Mesenchymal stem cell (in vitro differentiated cells and primary cell): Measurements from ENCODE around the gene CDKN2B-AS1.
A peak's percentile ranks its signal among the peaks of the same experiment; 100 is the strongest.

Source experiments
- DNase-seq: peaks from one replicate; pipeline ENCODE4 v3.0.0-alpha.2; 2013
- H2AFZ ChIP-seq: one replicate; pipeline ENCODE4 v1.6.1; 2013; ENCODE audit warnings: low read depth, mild to moderate bottlenecking, control low read depth, inconsistent platforms, low read length, moderate library complexity
- H2AK5ac ChIP-seq: 2 replicates; pipeline ENCODE4 v1.6.1; 2013; ENCODE audit warnings: low read length, moderate library complexity, mild to moderate bottlenecking, inconsistent platforms; ENCODE audit not compliant: severe bottlenecking
- H2BK120ac ChIP-seq: one replicate; pipeline ENCODE4 v1.6.1; 2013; ENCODE audit warnings: low read depth, mild to moderate bottlenecking, inconsistent platforms, low read length, moderate library complexity
- H2BK12ac ChIP-seq, 2 experiments: one replicate each; pipeline ENCODE4 v1.6.1; 2013; ENCODE audit warnings: inconsistent platforms in 2 of 2, low read length in 2 of 2, mild to moderate bottlenecking in 2 of 2, moderate library complexity in 2 of 2, control low read depth in 1 of 2
- H2BK15ac ChIP-seq: one replicate; pipeline ENCODE4 v1.6.1; 2013; ENCODE audit warnings: mild to moderate bottlenecking, low read depth, inconsistent platforms; ENCODE audit not compliant: poor library complexity, severe bottlenecking
- H2BK5ac ChIP-seq: 2 replicates; pipeline ENCODE4 v1.6.1; 2013; ENCODE audit warnings: low read depth, mild to moderate bottlenecking, low read length, control low read depth, inconsistent platforms; ENCODE audit not compliant: poor library complexity, severe bottlenecking
- H3K14ac ChIP-seq, 2 experiments: one replicate each; pipeline ENCODE4 v1.6.1; 2013; ENCODE audit warnings: inconsistent platforms in 2 of 2, low read length in 2 of 2, control low read depth in 1 of 2, mild to moderate bottlenecking in 1 of 2, moderate library complexity in 1 of 2
- H3K18ac ChIP-seq, 2 experiments: one replicate each; pipeline ENCODE4 v1.6.1; 2013; ENCODE audit warnings: inconsistent platforms in 2 of 2, low read length in 2 of 2, control low read depth in 1 of 2, low read depth in 1 of 2, mild to moderate bottlenecking in 1 of 2
- H3K23ac ChIP-seq, 2 experiments: one replicate each; pipeline ENCODE4 v1.6.1; 2013; ENCODE audit warnings: inconsistent platforms in 2 of 2, low read length in 2 of 2, mild to moderate bottlenecking in 2 of 2, moderate library complexity in 2 of 2, control low read depth in 1 of 2
- H3K27ac ChIP-seq: 2 replicates; pipeline ENCODE4 v1.5.1; 2013; ENCODE audit warnings: mild to moderate bottlenecking, moderate library complexity, low read length, control low read depth, inconsistent platforms; ENCODE audit not compliant: poor library complexity, severe bottlenecking
- H3K27me3 ChIP-seq, 2 experiments: 2 replicates each; pipeline versions ENCODE4 v1.6.1 to v1.7.0; 2013; ENCODE audit warnings: low read length in 2 of 2, mild to moderate bottlenecking in 2 of 2, moderate library complexity in 2 of 2, control low read depth in 1 of 2, inconsistent platforms in 1 of 2; ENCODE audit not compliant: control insufficient read depth in 1 of 2, insufficient read depth in 1 of 2
- H3K36me3 ChIP-seq, 2 experiments: 2 replicates each; pipeline versions ENCODE4 v1.6.1 to v1.7.0; 2013; ENCODE audit warnings: low read length in 2 of 2, control low read depth in 1 of 2, inconsistent platforms in 1 of 2, low read depth in 1 of 2, mild to moderate bottlenecking in 1 of 2; ENCODE audit not compliant: insufficient read depth in 2 of 2, control insufficient read depth in 1 of 2
- H3K4ac ChIP-seq, 2 experiments: one replicate each; pipeline ENCODE4 v1.6.1; 2013; ENCODE audit warnings: inconsistent platforms in 2 of 2, low read length in 2 of 2, mild to moderate bottlenecking in 2 of 2, moderate library complexity in 2 of 2, control low read depth in 1 of 2, low read depth in 1 of 2
- H3K4me1 ChIP-seq: 2 replicates; pipeline ENCODE4 v1.6.1; 2013; ENCODE audit warnings: low read depth, low read length, control low read depth; ENCODE audit not compliant: control insufficient read depth, insufficient read depth
- H3K4me2 ChIP-seq: 2 replicates; pipeline ENCODE4 v1.6.1; 2013; ENCODE audit warnings: low read length, mild to moderate bottlenecking, inconsistent platforms; ENCODE audit not compliant: poor library complexity, severe bottlenecking
- H3K4me3 ChIP-seq, 2 experiments: 2 replicates each; pipeline versions ENCODE4 v1.5.1 to v1.7.0; 2013; ENCODE audit warnings: low read length in 2 of 2, mild to moderate bottlenecking in 2 of 2, control low read depth in 1 of 2, low read depth in 1 of 2; ENCODE audit not compliant: insufficient read depth in 1 of 2
- H3K79me1 ChIP-seq: replicated peaks from 2 replicates; pipeline ENCODE4 v1.6.1; 2013; ENCODE audit warnings: mild to moderate bottlenecking, control low read depth, low read length, inconsistent platforms; ENCODE audit not compliant: poor library complexity, severe bottlenecking
- H3K9ac ChIP-seq: 2 replicates; pipeline ENCODE4 v1.7.0; 2013; ENCODE audit warnings: mild to moderate bottlenecking, low read length, moderate library complexity
- H3K9me3 ChIP-seq: 2 replicates; pipeline ENCODE4 v1.7.0; 2013; ENCODE audit warnings: mild to moderate bottlenecking, low read length; ENCODE audit not compliant: control insufficient read depth
- H4K8ac ChIP-seq: one replicate; pipeline ENCODE4 v1.6.1; 2013; ENCODE audit warnings: inconsistent platforms, mild to moderate bottlenecking, low read length, moderate library complexity
- H4K91ac ChIP-seq: one replicate; pipeline ENCODE4 v1.6.1; 2013; ENCODE audit warnings: mild to moderate bottlenecking, low read length, inconsistent platforms
- WGBS: methylation state at CpG from one replicate; pipeline ENCODE4 v1.1.7; 2013; ENCODE audit warnings: mixed read lengths; 5-methylcytosine and 5-hydroxymethylcytosine counted together

The CDKN2B-AS1 gene

DNA sequence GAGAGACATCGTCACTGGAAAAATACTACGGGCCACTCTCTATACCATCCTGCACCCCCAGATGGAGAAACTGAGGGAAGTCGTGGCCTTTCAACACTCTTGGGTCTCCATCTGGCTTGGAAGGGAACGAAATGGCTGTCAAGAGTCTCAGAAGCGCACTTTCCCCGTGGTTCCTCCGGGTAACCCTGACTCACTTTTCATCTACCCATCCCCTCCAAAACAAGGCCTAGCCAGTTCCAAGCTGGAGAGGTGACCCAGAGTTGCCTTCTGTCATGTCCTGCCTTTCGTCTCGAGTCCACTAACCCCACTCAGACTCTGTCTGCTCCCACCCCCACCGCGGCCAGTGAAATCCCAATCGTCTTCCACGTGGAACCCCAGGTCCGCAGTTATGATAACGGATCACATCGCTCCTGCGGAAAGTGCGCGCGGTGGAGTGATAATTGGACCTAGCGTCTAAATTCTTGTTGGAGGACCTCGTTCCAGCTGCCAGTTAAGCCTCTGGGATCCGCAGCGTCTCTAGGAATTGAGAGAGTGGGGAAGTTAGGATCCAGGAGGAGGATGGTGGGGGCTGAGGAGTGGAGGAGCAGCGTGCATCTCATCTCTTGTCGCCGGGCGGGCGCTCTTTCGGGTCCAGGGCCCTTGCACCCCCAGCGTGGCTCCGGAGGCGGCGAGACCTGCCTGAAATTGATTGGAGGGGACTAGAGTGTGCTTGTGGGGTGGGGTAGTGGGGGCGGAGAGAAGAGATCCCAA, 5.0 kb upstream of the CDKN2B-AS1 start:
- Histone ChIP-seq H3K9me3 (no peaks in the 10 kb centered on the region), H2BK120ac (no peak overlapping the region), H3K4me2 (peak overlapping the region; percentile 64), H2AK5ac (peak overlapping the region; percentile 73), H2BK15ac (no peak overlapping the region), H3K4ac (peak overlapping the region in 1 of 2 experiments; percentile 59), H2AFZ (peak overlapping the region; percentile 10), H3K27ac (no peak overlapping the region), H3K4me1 (peaks cover 9% of the 10 kb centered on the region), H3K27me3 (no peaks in the 10 kb centered on the region), H2BK5ac (no peak overlapping the region), H3K79me1 (peaks cover 11% of the 10 kb centered on the region), H3K9ac (peak overlapping the region; percentile 44), H3K14ac (no peak overlapping the region), H2BK12ac (no peak overlapping the region), H4K91ac (peak overlapping the region; percentile 44), H3K36me3 (peaks cover 0 to 5% of the 10 kb centered on the region in 2 experiments), H3K4me3 (peak overlapping the region; percentile 33 to 73), H3K18ac (peak overlapping the region; percentile 1 to 35), H4K8ac (peak overlapping the region; percentile 83), H3K23ac (peak overlapping the region in 1 of 2 experiments; percentile 53)
- no peak for DNase-seq
- 19% methylated on average over 35 of the region's 35 CpGs for WGBS

DNA sequence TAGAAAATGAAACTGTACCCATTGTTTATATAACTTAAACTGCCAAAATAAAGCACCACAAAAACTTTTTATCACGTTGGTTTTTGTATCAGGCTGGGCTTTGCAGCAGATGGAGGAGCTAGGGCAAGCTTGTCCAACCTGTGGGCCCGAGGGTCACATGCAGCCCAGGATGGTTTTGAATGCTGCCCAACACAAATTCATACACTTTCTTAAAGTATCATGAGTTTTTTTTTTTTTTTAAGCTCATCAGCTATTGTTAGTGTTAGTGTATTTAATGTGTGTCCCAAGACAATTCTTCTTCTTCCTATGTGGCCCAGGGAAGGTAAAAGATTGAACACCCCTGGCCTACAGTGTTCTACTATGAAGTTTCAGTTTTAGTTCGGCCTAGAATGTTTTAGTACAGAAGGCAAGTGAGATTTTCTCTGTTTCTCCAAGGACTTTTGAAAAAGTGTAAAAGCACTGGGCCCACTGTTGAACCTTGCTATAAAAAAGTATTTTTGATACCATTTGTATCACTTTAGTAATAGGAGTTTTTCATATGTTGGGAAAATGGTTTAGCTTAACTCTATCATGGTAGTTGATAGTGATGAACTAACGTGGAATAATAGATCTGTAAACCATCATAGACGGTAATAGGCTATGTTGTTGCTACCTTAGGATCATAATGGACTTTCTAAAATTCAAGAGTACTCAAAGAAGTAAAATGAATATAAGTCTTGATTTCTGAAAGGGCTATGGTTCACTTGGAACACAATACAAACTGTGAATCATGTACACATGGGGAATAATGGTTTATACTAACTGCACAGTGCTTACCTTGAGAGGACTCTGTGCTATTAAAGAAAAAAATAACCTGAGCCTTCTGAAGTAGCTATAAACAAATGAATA, 3.3 kb upstream of the CDKN2B-AS1 start:
- H3K27ac ChIP-seq = no peak overlapping the region
- H2AFZ ChIP-seq = no peak overlapping the region
- H3K4ac ChIP-seq = no peak overlapping the region
- H4K8ac ChIP-seq = no peak overlapping the region
- H4K91ac ChIP-seq = no peak overlapping the region
- no peak for DNase-seq
- no peak overlapping the region for H2BK5ac ChIP-seq
- no peak overlapping the region for H2BK120ac ChIP-seq
- no peak overlapping the region for H3K14ac ChIP-seq
- H3K4me2 ChIP-seq = peak overlapping the region; percentile 29
- H3K23ac ChIP-seq = no peak overlapping the region
- peaks cover 14% of the 10 kb centered on the region for H3K4me1 ChIP-seq
- peaks cover 14% of the 10 kb centered on the region for H3K79me1 ChIP-seq
- H3K27me3 ChIP-seq = no peaks in the 10 kb centered on the region
- no peak overlapping the region for H2BK12ac ChIP-seq
- H3K36me3 ChIP-seq = peaks cover 0 to 5% of the 10 kb centered on the region in 2 experiments
- peak overlapping the region; percentile 44 for H3K9ac ChIP-seq
- WGBS = 76% methylated on average over 5 of the region's 5 CpGs
- H2AK5ac ChIP-seq = no peak overlapping the region
- H3K9me3 ChIP-seq = no peaks in the 10 kb centered on the region
- no peak overlapping the region for H2BK15ac ChIP-seq
- H3K18ac ChIP-seq = no peak overlapping the region
- H3K4me3 ChIP-seq = peak overlapping the region in 1 of 2 experiments; percentile 73

GRCh38 chr9:21993007-21993406, 1.6 kb upstream of the CDKN2B-AS1 start:
- Histone ChIP-seq H3K23ac (no peak overlapping the region), H2AFZ (no peak overlapping the region), H3K4me2 (peak overlapping the region; percentile 95), H3K18ac (peak overlapping the region in 1 of 2 experiments; percentile 95), H2BK12ac (no peak overlapping the region), H2BK5ac (no peak overlapping the region), H3K9me3 (no peaks in the 10 kb centered on the region), H3K14ac (no peak overlapping the region), H3K4me1 (peaks cover 16% of the 10 kb centered on the region), H3K9ac (peak overlapping the region; percentile 82), H4K8ac (no peak overlapping the region), H2AK5ac (no peak overlapping the region), H3K27ac (peak overlapping the region; percentile 72), H4K91ac (no peak overlapping the region), H2BK15ac (no peak overlapping the region), H3K79me1 (peaks cover 15% of the 10 kb centered on the region), H3K4me3 (peak overlapping the region in 1 of 2 experiments; percentile 86), H3K36me3 (peaks cover 0 to 5% of the 10 kb centered on the region in 2 experiments), H3K27me3 (no peaks in the 10 kb centered on the region), H2BK120ac (no peak overlapping the region), H3K4ac (no peak overlapping the region)
- no peak for DNase-seq
- WGBS = 91% methylated on average over 2 of the region's 4 CpGs
